K562 (cell line): ENCODE results near the gene DNAJC1.

Experiments used
- ETV6 ChIP-seq, 3 experiments: fragments of 150-350 bp in 1 of 3; sonication (generic) in 1 of 3; formaldehyde crosslinking in 1 of 3; IDR thresholded peaks; 2 replicates each; pipeline versions ENCODE4 v1.6.1 to v1.8.0; 2014 to 2022; ENCODE audit warnings: borderline replicate concordance in 2 of 3, low read depth in 2 of 3, antibody characterized with exemption in 1 of 3, low read length in 1 of 3, mild to moderate bottlenecking in 1 of 3, missing genetic modification reagents in 1 of 3
- FOXM1 ChIP-seq, 2 experiments: fragments of 450-650 bp in 1 of 2; sonication (generic) in 1 of 2; formaldehyde crosslinking in 1 of 2; IDR thresholded peaks; 2 replicates each; pipeline versions ENCODE4 v1.6.1 to v1.9.0; 2017 to 2022; ENCODE audit warnings: low read depth in 2 of 2, mild to moderate bottlenecking in 2 of 2, missing genetic modification reagents in 1 of 2, moderate library complexity in 1 of 2
- GTF2F1 ChIP-seq: IDR thresholded peaks from 2 replicates; pipeline ENCODE4 v1.6.1; 2011; ENCODE audit warnings: low read depth, low read length, improper control_type of control experiment
- ILK ChIP-seq: fragments of 450-650 bp; IDR thresholded peaks from 2 replicates; pipeline ENCODE4 v1.6.1; 2016; ENCODE audit warnings: missing genetic modification characterization, low read depth, mild to moderate bottlenecking, missing compliant biosample characterization, moderate library complexity, borderline replicate concordance
- JUND ChIP-seq, 2 experiments: IDR thresholded peaks; 2 replicates in 1 of 2; 3 replicates in 1 of 2; pipeline ENCODE4 v1.6.1; 2011; ENCODE audit warnings: borderline replicate concordance in 2 of 2, low read depth in 2 of 2, low read length in 2 of 2, improper control_type of control experiment in 1 of 2, missing biosample characterization in 1 of 2, missing genetic modification characterization in 1 of 2, missing genetic modification reagents in 1 of 2
- MECOM ChIP-seq: fragments of 250-450 bp; sonication (Bioruptor Pico); IDR thresholded peaks from 2 replicates; pipeline ENCODE4 v1.8.0; 2022; ENCODE audit warnings: inconsistent platforms
- NCOA2 ChIP-seq, 2 experiments: fragments of 450-650 bp; IDR thresholded peaks; 2 replicates each; pipeline ENCODE4 v1.6.1; 2018; ENCODE audit warnings: mild to moderate bottlenecking in 2 of 2, moderate library complexity in 1 of 2; ENCODE audit not compliant: partially characterized antibody in 2 of 2
- SP2 ChIP-seq: IDR thresholded peaks from 2 replicates; pipeline ENCODE4 v1.6.1; 2011; ENCODE audit warnings: mild to moderate bottlenecking, low read depth, low read length, moderate library complexity; ENCODE audit not compliant: poor library complexity, severe bottlenecking; ENCODE audit errors: extremely low read depth
- ZNF212 ChIP-seq: fragments of 450-650 bp; formaldehyde crosslinking; IDR thresholded peaks from 2 replicates; pipeline ENCODE4 v1.4.0; 2020; ENCODE audit warnings: mild to moderate bottlenecking
- ZNF274 ChIP-seq: IDR thresholded peaks from 2 replicates; pipeline ENCODE4 v1.6.1; 2011; ENCODE audit warnings: low read depth, mild to moderate bottlenecking, low read length, moderate library complexity, borderline replicate concordance
- ZNF354B ChIP-seq: fragments of 250-450 bp; sonication (Bioruptor Pico); IDR thresholded peaks from 2 replicates; pipeline ENCODE4 v1.4.0; 2020
- TF ChIP-seq, protein P1 (sequence below): sonication (generic); formaldehyde crosslinking; IDR thresholded peaks from 2 replicates; pipeline ENCODE4 v1.4.0; 2020; ENCODE audit warnings: mild to moderate bottlenecking, missing genetic modification reagents
- TF ChIP-seq, protein P2 (sequence below), 3 experiments: IDR thresholded peaks in 2 of 3; conservative IDR thresholded peaks in 1 of 3; 2 replicates each; pipeline ENCODE4 v1.5.1; 2011 to 2012; ENCODE audit warnings: low read length in 3 of 3, mild to moderate bottlenecking in 3 of 3, control low read depth in 2 of 3, improper control_type of control experiment in 1 of 3, inconsistent platforms in 1 of 3, low read depth in 1 of 3, mixed read lengths in 1 of 3, moderate library complexity in 1 of 3; ENCODE audit not compliant: insufficient read depth in 2 of 3

DNA sequence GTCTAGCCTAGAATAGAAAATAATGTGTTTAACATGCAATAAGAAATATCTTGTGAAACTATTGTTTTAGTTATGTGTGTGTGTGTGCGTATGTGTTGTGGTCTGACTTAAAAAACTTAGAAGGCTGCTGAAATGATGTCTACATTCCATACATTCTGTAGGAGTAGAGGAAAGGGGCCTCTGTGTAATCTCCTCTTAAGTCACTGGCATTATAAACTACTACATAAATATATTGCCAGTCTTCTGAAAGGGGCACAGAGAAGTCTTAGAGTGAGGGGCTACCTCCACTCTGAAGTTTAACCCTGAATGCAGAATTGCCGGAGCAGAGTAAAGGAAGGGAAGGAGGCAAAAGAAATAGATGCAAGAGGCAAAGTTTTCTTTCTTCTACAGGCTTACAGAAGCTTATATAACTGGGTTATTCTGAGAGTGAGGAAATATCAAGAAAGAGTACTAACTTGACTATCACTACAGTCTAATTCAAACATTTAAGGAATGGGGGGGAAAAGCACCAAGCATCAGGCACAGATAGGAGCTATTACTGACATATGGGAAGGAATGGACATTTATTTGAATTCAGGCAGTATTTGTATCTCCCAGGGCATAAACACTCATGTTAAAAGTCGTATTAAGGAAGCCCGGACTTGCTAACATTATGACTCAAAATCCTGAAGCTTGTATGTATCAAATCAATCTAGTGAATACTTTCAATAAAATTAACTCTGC lies 75.7 kb downstream of the DNAJC1 start:
- TF ChIP-seq ZNF354B (CRISPR knock-in tag) (no peak), ILK (tag) (no peak), ETV6 (IDR thresholded peaks at IDR 0.05; ENCODE audit: borderline replicate concordance in 1 of 2, low read depth in 2 of 2, low read length in 1 of 2) (no peak), ETV6 (CRISPR knock-in tag; IDR thresholded peaks at IDR 0.05; ENCODE audit: borderline replicate concordance) (no peak), JUND (IDR thresholded peaks at IDR 0.05; ENCODE audit: borderline replicate concordance, low read depth, low read length) (no peak), JUND (tag; IDR thresholded peaks at IDR 0.05; ENCODE audit: borderline replicate concordance, low read depth, low read length) (no peak), GTF2F1 (no peak), MECOM (CRISPR knock-in tag) (no peak), FOXM1 (IDR thresholded peaks at IDR 0.05; ENCODE audit: low read depth) (no peak), FOXM1 (CRISPR knock-in tag; IDR thresholded peaks at IDR 0.05; ENCODE audit: low read depth) (no peak), ZNF274 (no peak), ZNF212 (CRISPR knock-in tag) (no peak), NCOA2 (IDR thresholded peaks at IDR 0.05; ENCODE audit: partially characterized antibody in 2 of 2) (no peak), SP2 (no peak)
- TF ChIP-seq, protein P1, sequence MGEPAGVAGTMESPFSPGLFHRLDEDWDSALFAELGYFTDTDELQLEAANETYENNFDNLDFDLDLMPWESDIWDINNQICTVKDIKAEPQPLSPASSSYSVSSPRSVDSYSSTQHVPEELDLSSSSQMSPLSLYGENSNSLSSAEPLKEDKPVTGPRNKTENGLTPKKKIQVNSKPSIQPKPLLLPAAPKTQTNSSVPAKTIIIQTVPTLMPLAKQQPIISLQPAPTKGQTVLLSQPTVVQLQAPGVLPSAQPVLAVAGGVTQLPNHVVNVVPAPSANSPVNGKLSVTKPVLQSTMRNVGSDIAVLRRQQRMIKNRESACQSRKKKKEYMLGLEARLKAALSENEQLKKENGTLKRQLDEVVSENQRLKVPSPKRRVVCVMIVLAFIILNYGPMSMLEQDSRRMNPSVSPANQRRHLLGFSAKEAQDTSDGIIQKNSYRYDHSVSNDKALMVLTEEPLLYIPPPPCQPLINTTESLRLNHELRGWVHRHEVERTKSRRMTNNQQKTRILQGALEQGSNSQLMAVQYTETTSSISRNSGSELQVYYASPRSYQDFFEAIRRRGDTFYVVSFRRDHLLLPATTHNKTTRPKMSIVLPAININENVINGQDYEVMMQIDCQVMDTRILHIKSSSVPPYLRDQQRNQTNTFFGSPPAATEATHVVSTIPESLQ (CRISPR knock-in tag): no peak
- TF ChIP-seq, protein P2, sequence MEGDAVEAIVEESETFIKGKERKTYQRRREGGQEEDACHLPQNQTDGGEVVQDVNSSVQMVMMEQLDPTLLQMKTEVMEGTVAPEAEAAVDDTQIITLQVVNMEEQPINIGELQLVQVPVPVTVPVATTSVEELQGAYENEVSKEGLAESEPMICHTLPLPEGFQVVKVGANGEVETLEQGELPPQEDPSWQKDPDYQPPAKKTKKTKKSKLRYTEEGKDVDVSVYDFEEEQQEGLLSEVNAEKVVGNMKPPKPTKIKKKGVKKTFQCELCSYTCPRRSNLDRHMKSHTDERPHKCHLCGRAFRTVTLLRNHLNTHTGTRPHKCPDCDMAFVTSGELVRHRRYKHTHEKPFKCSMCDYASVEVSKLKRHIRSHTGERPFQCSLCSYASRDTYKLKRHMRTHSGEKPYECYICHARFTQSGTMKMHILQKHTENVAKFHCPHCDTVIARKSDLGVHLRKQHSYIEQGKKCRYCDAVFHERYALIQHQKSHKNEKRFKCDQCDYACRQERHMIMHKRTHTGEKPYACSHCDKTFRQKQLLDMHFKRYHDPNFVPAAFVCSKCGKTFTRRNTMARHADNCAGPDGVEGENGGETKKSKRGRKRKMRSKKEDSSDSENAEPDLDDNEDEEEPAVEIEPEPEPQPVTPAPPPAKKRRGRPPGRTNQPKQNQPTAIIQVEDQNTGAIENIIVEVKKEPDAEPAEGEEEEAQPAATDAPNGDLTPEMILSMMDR (IDR thresholded peaks at IDR 0.05 in 2 of 3, conservative IDR thresholded peaks at IDR 0.05 in 1 of 3; ENCODE audit: insufficient read depth in 2 of 3, low read depth in 1 of 3, low read length in 3 of 3): no peak
